WTC11 (cell line): ENCODE measurements around the gene FOXP1.
A peak's percentile ranks its signal among the peaks of the same experiment; 100 is the strongest.

Experiments used
- FOXJ3 ChIP-seq: sonication (generic); formaldehyde crosslinking; IDR thresholded peaks from 2 replicates; pipeline ENCODE4 v1.9.0; 2021; ENCODE audit warnings: missing genetic modification reagents, mild to moderate bottlenecking, borderline replicate concordance
- FOXK1 ChIP-seq: sonication (generic); formaldehyde crosslinking; IDR thresholded peaks from 2 replicates; pipeline ENCODE4 v1.8.0; 2022; ENCODE audit warnings: mild to moderate bottlenecking, moderate library complexity, missing genetic modification reagents
- FOXP1 ChIP-seq: sonication (generic); formaldehyde crosslinking; IDR thresholded peaks from 2 replicates; pipeline ENCODE4 v1.8.0; 2022; ENCODE audit warnings: missing genetic modification reagents, mild to moderate bottlenecking, moderate library complexity, borderline replicate concordance
- KAT7 ChIP-seq: sonication (generic); formaldehyde crosslinking; IDR thresholded peaks from 2 replicates; pipeline ENCODE4 v1.8.1; 2023; ENCODE audit warnings: missing genetic modification reagents, mild to moderate bottlenecking, borderline replicate concordance
- NR2C2 ChIP-seq: sonication (generic); formaldehyde crosslinking; IDR thresholded peaks from 2 replicates; pipeline ENCODE4 v1.8.0; 2022; ENCODE audit warnings: mild to moderate bottlenecking, missing genetic modification reagents
- TCF7 ChIP-seq: sonication (generic); formaldehyde crosslinking; IDR thresholded peaks from 2 replicates; pipeline ENCODE4 v1.8.0; 2022; ENCODE audit warnings: mild to moderate bottlenecking, low read depth, missing genetic modification reagents, moderate library complexity
- TEAD4 ChIP-seq: sonication (generic); formaldehyde crosslinking; IDR thresholded peaks from 2 replicates; pipeline ENCODE4 v1.8.0; 2022; ENCODE audit warnings: mild to moderate bottlenecking, missing genetic modification reagents
- USF1 ChIP-seq: sonication (generic); formaldehyde crosslinking; IDR thresholded peaks from 2 replicates; pipeline ENCODE4 v1.8.0; 2022; ENCODE audit warnings: mild to moderate bottlenecking, missing genetic modification reagents
- ZNF263 ChIP-seq: sonication (generic); formaldehyde crosslinking; IDR thresholded peaks from 2 replicates; pipeline ENCODE4 v1.8.1; 2022; ENCODE audit warnings: low read depth, mild to moderate bottlenecking, moderate library complexity, missing genetic modification reagents
- TF ChIP-seq, protein P1 (sequence below): fragments of 200-600 bp; IDR thresholded peaks from 2 replicates; pipeline ENCODE4 v1.8.0; 2022; ENCODE audit warnings: antibody characterized with exemption
- TF ChIP-seq, protein P2 (sequence below): sonication (generic); formaldehyde crosslinking; IDR thresholded peaks from 2 replicates; pipeline ENCODE4 v1.8.0; 2022; ENCODE audit warnings: mild to moderate bottlenecking, missing genetic modification reagents
- TF ChIP-seq, protein P3 (sequence below): fragments of 250-450 bp; sonication (Bioruptor Pico); IDR thresholded peaks from 2 replicates; pipeline ENCODE4 v1.9.0; 2021; ENCODE audit warnings: moderate library complexity, mild to moderate bottlenecking, inconsistent platforms, borderline replicate concordance

- TF ChIP-seq, protein P1, sequence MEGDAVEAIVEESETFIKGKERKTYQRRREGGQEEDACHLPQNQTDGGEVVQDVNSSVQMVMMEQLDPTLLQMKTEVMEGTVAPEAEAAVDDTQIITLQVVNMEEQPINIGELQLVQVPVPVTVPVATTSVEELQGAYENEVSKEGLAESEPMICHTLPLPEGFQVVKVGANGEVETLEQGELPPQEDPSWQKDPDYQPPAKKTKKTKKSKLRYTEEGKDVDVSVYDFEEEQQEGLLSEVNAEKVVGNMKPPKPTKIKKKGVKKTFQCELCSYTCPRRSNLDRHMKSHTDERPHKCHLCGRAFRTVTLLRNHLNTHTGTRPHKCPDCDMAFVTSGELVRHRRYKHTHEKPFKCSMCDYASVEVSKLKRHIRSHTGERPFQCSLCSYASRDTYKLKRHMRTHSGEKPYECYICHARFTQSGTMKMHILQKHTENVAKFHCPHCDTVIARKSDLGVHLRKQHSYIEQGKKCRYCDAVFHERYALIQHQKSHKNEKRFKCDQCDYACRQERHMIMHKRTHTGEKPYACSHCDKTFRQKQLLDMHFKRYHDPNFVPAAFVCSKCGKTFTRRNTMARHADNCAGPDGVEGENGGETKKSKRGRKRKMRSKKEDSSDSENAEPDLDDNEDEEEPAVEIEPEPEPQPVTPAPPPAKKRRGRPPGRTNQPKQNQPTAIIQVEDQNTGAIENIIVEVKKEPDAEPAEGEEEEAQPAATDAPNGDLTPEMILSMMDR, result 0 out of 2 replicates have a peak, but pooled peaks have one; percentile 14
- no peak for TF ChIP-seq FOXK1 (CRISPR knock-in tag)
- no peak for TF ChIP-seq FOXP1 (CRISPR knock-in tag)
- TF ChIP-seq, protein P2, sequence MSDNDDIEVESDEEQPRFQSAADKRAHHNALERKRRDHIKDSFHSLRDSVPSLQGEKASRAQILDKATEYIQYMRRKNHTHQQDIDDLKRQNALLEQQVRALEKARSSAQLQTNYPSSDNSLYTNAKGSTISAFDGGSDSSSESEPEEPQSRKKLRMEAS (CRISPR knock-in tag), result no peak
- no peak for TF ChIP-seq KAT7 (CRISPR knock-in tag)
- TF ChIP-seq TCF7 (CRISPR knock-in tag), result no peak
- TF ChIP-seq TEAD4 (CRISPR knock-in tag), result no peak
- TF ChIP-seq ZNF263, result no peak
- no peak for TF ChIP-seq NR2C2 (CRISPR knock-in tag)
- TF ChIP-seq USF1 (CRISPR knock-in tag), result no peak
- TF ChIP-seq, protein P3, sequence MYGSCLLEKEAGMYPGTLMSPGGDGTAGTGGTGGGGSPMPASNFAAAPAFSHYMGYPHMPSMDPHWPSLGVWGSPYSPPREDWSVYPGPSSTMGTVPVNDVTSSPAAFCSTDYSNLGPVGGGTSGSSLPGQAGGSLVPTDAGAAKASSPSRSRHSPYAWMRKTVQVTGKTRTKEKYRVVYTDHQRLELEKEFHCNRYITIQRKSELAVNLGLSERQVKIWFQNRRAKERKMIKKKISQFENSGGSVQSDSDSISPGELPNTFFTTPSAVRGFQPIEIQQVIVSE (CRISPR knock-in tag), result no peak
- no peak for TF ChIP-seq FOXJ3
Observed at GRCh38 chr3:71416876-71417275, 166.7 kb downstream of the FOXP1 start.
